Tibial nerve (tissue), 3 donors: Measurements from ENCODE around the gene ARHGAP15.

ENCODE experiments used
- CTCF ChIP-seq, 5 experiments: fragments of 200-600 bp in 3 of 5; fragments of 450-650 bp in 2 of 5; sonication (generic) in 3 of 5; IDR thresholded peaks; one replicate each; pipeline ENCODE4 v1.5.1; 2016 to 2019; ENCODE audit warnings: antibody characterized with exemption in 5 of 5, mild to moderate bottlenecking in 3 of 5, moderate library complexity in 2 of 5
- POLR2A ChIP-seq, 2 donors: fragments of 450-650 bp; IDR thresholded peaks; one replicate each; pipeline ENCODE4 v1.6.1; 2017; ENCODE audit warnings: antibody characterized with exemption in 2 of 2, mild to moderate bottlenecking in 2 of 2, moderate library complexity in 2 of 2

- TF ChIP-seq CTCF (IDR thresholded peaks at IDR 0.05) = no peak
- TF ChIP-seq POLR2A (IDR thresholded peaks at IDR 0.05) = no peak
Observed at GRCh38 chr2:143169105-143169504, 39.9 kb downstream of the ARHGAP15 start.
